B cell (primary cell): ENCODE data around the gene FILIP1. TPM values are rescaled to one million over a fixed set of nuclear protein-coding genes. Genes with fewer than 3 reads are reported as not detected.
"Not testable (repeated sequence)": the region's sequence is repeated elsewhere in the genome, so short reads cannot be mapped to it uniquely, and the experiment has no call there.

Source experiments
- ATAC-seq: fragments of 200-7000 bp; cut with Tn5 transposase; one replicate; pipeline ENCODE4 v1.10.0; 2021; ENCODE audit warnings: low read depth, mild to moderate bottlenecking, moderate number of reproducible peaks, moderate library complexity
- CTCF ChIA-PET: fragments of 350-600 bp; sonication (Branson Sonifier 250); formaldehyde crosslinking; loops from one replicate; lab custom pipeline; 2021; ENCODE audit warnings: antibody characterized with exemption, inconsistent platforms; lab: Charles Lee
- POLR2A ChIA-PET: fragments of 350-600 bp; sonication (Branson Sonifier 250); formaldehyde crosslinking; loops from one replicate; lab custom pipeline; 2021; ENCODE audit warnings: antibody characterized with exemption; lab: Charles Lee
- DNase-seq: peaks from one replicate; pipeline ENCODE4 v3.0.0; 2013
- H2AFZ ChIP-seq: 2 replicates; pipeline ENCODE4 v1.6.1; 2012; ENCODE audit warnings: mild to moderate bottlenecking, low read depth, low read length; ENCODE audit not compliant: insufficient read depth, poor library complexity, severe bottlenecking
- H3K27ac ChIP-seq, 2 donors: 1 replicate in 1 of 2; 2 replicates in 1 of 2; pipeline ENCODE4 v1.5.1; 2012 to 2013; ENCODE audit warnings: low read length in 2 of 2, mild to moderate bottlenecking in 2 of 2, moderate library complexity in 1 of 2
- H3K27me3 ChIP-seq, 4 experiments: fragments of 200-600 bp in 1 of 4; sonication (generic) in 1 of 4; replicated peaks in 1 of 4; 1 replicate in 2 of 4; 2 replicates in 2 of 4; pipeline versions ENCODE4 v1.6.1 to v1.7.0; 2013 to 2016; ENCODE audit warnings: low read length in 3 of 4, mild to moderate bottlenecking in 2 of 4, mixed read lengths in 1 of 4, moderate library complexity in 1 of 4; ENCODE audit not compliant: insufficient read depth in 4 of 4, control insufficient read depth in 3 of 4; ENCODE audit errors: control extremely low read depth in 1 of 4
- H3K36me3 ChIP-seq, 2 experiments: replicated peaks in 1 of 2; 1 replicate in 1 of 2; 2 replicates in 1 of 2; pipeline versions ENCODE4 v1.6.1 to v1.7.1; 2013; ENCODE audit warnings: low read length in 1 of 2; ENCODE audit not compliant: insufficient read depth in 2 of 2, control insufficient read depth in 1 of 2; ENCODE audit errors: control extremely low read depth in 1 of 2, extremely low read depth in 1 of 2
- H3K4me1 ChIP-seq, 2 donors: fragments of 200-600 bp in 1 of 2; sonication (generic) in 1 of 2; 1 replicate in 1 of 2; 2 replicates in 1 of 2; pipeline versions ENCODE4 v1.5.1 to v1.6.1; 2013 to 2017; ENCODE audit warnings: low read length in 2 of 2; ENCODE audit not compliant: control insufficient read depth in 2 of 2, insufficient read depth in 2 of 2
- H3K4me2 ChIP-seq: replicated peaks from 2 replicates; pipeline ENCODE3; 2012; ENCODE audit warnings: mild to moderate bottlenecking, low read depth, low read length; ENCODE audit not compliant: poor library complexity, severe bottlenecking
- H3K4me3 ChIP-seq, 5 experiments: fragments of 200-600 bp in 1 of 5; sonication (generic) in 1 of 5; 1 replicate in 3 of 5; 2 replicates in 2 of 5; pipeline versions ENCODE4 v1.5.1 to v1.7.0; 2011 to 2016; ENCODE audit warnings: low read length in 4 of 5, mild to moderate bottlenecking in 4 of 5, low read depth in 2 of 5, control low read depth in 1 of 5, moderate library complexity in 1 of 5; ENCODE audit not compliant: insufficient read depth in 1 of 5; ENCODE audit errors: control extremely low read depth in 1 of 5, extremely low read depth in 1 of 5
- H3K79me2 ChIP-seq: fragments of 200-600 bp; sonication (generic); one replicate; pipeline ENCODE4 v1.6.0; 2016; ENCODE audit warnings: low read length; ENCODE audit not compliant: control insufficient read depth, insufficient read depth
- H3K9ac ChIP-seq: fragments of 200-600 bp; sonication (generic); 2 replicates; pipeline ENCODE4 v1.6.1; 2017; ENCODE audit warnings: mild to moderate bottlenecking, low read length, moderate library complexity
- H3K9me3 ChIP-seq, 3 donors: one replicate each; pipeline versions ENCODE4 v1.6.1 to v1.7.1; 2013; ENCODE audit warnings: low read length in 2 of 3; ENCODE audit not compliant: control insufficient read depth in 2 of 3, insufficient read depth in 1 of 3; ENCODE audit errors: control extremely low read depth in 1 of 3
- H4K20me1 ChIP-seq: 2 replicates; pipeline ENCODE4 v1.6.0; 2012; ENCODE audit warnings: mild to moderate bottlenecking, low read length; ENCODE audit not compliant: insufficient read depth, control insufficient read depth, poor library complexity, severe bottlenecking
- H3K27ac Mint-ChIP-seq: one replicate; pipeline ENCODE4 v1.8.0; 2021; ENCODE audit warnings: mixed read lengths
- H3K27me3 Mint-ChIP-seq: one replicate; pipeline ENCODE4 v1.8.0; 2021; ENCODE audit warnings: mixed read lengths
- H3K4me1 Mint-ChIP-seq: one replicate; pipeline ENCODE4 v1.8.0; 2021; ENCODE audit warnings: mixed read lengths
- H3K4me3 Mint-ChIP-seq: one replicate; pipeline ENCODE4 v1.8.0; 2021; ENCODE audit warnings: mixed read lengths
- H3K9me3 Mint-ChIP-seq: one replicate; pipeline ENCODE4 v1.8.0; 2022; ENCODE audit warnings: mixed read lengths; ENCODE audit not compliant: insufficient read depth
- CTCF ChIP-seq: fragments of 200-600 bp; IDR thresholded peaks from one replicate; pipeline ENCODE4 v1.8.0; 2022; ENCODE audit warnings: antibody characterized with exemption, mild to moderate bottlenecking
- EZH2 ChIP-seq: IDR thresholded peaks from 2 replicates; pipeline ENCODE4 v1.6.1; 2012; ENCODE audit warnings: borderline replicate concordance, low read depth, mild to moderate bottlenecking, moderate library complexity, low read length; ENCODE audit not compliant: insufficient read depth, poor library complexity, severe bottlenecking
- WGBS: methylation state at CpG from one replicate; pipeline ENCODE4 v1.1.5; 2013; ENCODE audit warnings: missing lambda C conversion rate; ENCODE audit not compliant: insufficient coverage; 5-methylcytosine and 5-hydroxymethylcytosine counted together
- intact Hi-C: fragments of 100-400 bp; cut with micrococcal nuclease; formaldehyde crosslinking; loops from one replicate; pipeline ENCODE4 v1.10.0; 2022
- polyA plus RNA-seq: library from polyadenylated mRNA; depleted of rRNA; stranded (reverse); fragments of >200 nt; gene quantifications from 2 replicates; pipeline ENCODE4 v1.2.3, GENCODE V29; 2012
- total RNA-seq, 2 donors: library from RNA; stranded (reverse); fragments of 120-200 nt in 1 of 2; gene quantifications; 1 replicate in 1 of 2; 2 replicates in 1 of 2; pipeline versions ENCODE4 v1.2.3 to v1.2.4, GENCODE V29; 2013 to 2022

Gene FILIP1
- total and polyA plus RNA-seq, 2 donors (not counting 1 experiment from before 2014, with no cell fraction given) = not detected

- intact Hi-C loops = no loop called here
- no peaks in the 10 kb centered on the region for H3K36me3 ChIP-seq
- WGBS = 75% methylated on average over 2 of the region's 4 CpGs
- Mint-ChIP-seq H3K4me1 (no peaks in the 10 kb centered on the region), H3K27me3 (peaks cover 13% of the 10 kb centered on the region), H3K4me3 (no peak overlapping the region), H3K9me3 (peaks cover 9% of the 10 kb centered on the region), H3K27ac (no peak overlapping the region)
- no peak overlapping the region for H3K4me2 ChIP-seq
- no peak overlapping the region for H3K9ac ChIP-seq
- no peaks in the 10 kb centered on the region for H3K9me3 ChIP-seq
- POLR2A ChIA-PET = no interaction called here
- H3K4me1 ChIP-seq = no peaks in the 10 kb centered on the region
- DNase-seq (no peak), ATAC-seq (no peak)
- H3K27ac ChIP-seq = no peak overlapping the region
- H2AFZ ChIP-seq = no peak overlapping the region
- CTCF ChIA-PET = no interaction called here
- H4K20me1 ChIP-seq = no peaks in the 10 kb centered on the region
- no peak overlapping the region for H3K4me3 ChIP-seq
- H3K27me3 ChIP-seq = peaks cover 0 to 6% (median 1%) of the 10 kb centered on the region in 4 experiments
- H3K79me2 ChIP-seq = no peaks in the 10 kb centered on the region
- TF ChIP-seq EZH2 (no peak), CTCF (no peak)
Measured at GRCh38 chr6:75414445-75415021, 79.1 kb downstream of the FILIP1 start.

GRCh38 chr6:75412969-75413662, 80.5 kb downstream of the FILIP1 start:
- no peaks in the 10 kb centered on the region for H4K20me1 ChIP-seq
- no peaks in the 10 kb centered on the region for H3K4me1 ChIP-seq
- ATAC-seq (no peak), DNase-seq (no peak)
- Mint-ChIP-seq H3K27ac (no peak overlapping the region), H3K27me3 (peaks cover 11% of the 10 kb centered on the region), H3K4me3 (no peak overlapping the region), H3K4me1 (no peaks in the 10 kb centered on the region), H3K9me3 (peaks cover 9% of the 10 kb centered on the region)
- H3K36me3 ChIP-seq = no peaks in the 10 kb centered on the region
- H3K4me2 ChIP-seq = no peak overlapping the region
- intact Hi-C loops = no loop called here
- WGBS = no CpG with 5 or more reads among the region's 3 CpGs
- CTCF ChIA-PET = no interaction called here
- no peak overlapping the region for H2AFZ ChIP-seq
- no peak overlapping the region for H3K4me3 ChIP-seq
- H3K9me3 ChIP-seq = no peaks in the 10 kb centered on the region
- no peak overlapping the region for H3K9ac ChIP-seq
- TF ChIP-seq CTCF (no peak), EZH2 (no peak)
- no peak overlapping the region for H3K27ac ChIP-seq
- H3K79me2 ChIP-seq = no peaks in the 10 kb centered on the region
- POLR2A ChIA-PET = no interaction called here
- peaks cover 0 to 6% (median 1%) of the 10 kb centered on the region in 4 experiments for H3K27me3 ChIP-seq

- H3K9me3 ChIP-seq, H2AFZ ChIP-seq, CTCF ChIA-PET, H3K27ac Mint-ChIP-seq, H3K27ac ChIP-seq, POLR2A ChIA-PET, H4K20me1 ChIP-seq, H3K9me3 Mint-ChIP-seq, H3K36me3 ChIP-seq, DNase-seq, intact Hi-C loops, H3K4me2 ChIP-seq, H3K4me1 ChIP-seq, H3K27me3 ChIP-seq, H3K9ac ChIP-seq, H3K4me3 Mint-ChIP-seq, H3K79me2 ChIP-seq, H3K4me3 ChIP-seq, H3K27me3 Mint-ChIP-seq, H3K4me1 Mint-ChIP-seq, ATAC-seq: not testable (repeated sequence)
- no CpG with 5 or more reads among the region's 2 CpGs for WGBS
Measured at GRCh38 chr6:75410564-75410963, 83.0 kb downstream of the FILIP1 start.
